PC-9 (cell line): ENCODE results near the gene GLRA1. TPM values are rescaled to one million over a fixed set of nuclear protein-coding genes. Genes with fewer than 3 reads are reported as not detected.

Experiments
- BruUV-seq: library from RNA; stranded (reverse); fragments of 400-500 nt; replicated peaks from 2 replicates; lab custom pipeline; 2021; lab: Mats Ljungman, UMichigan
- CTCF ChIA-PET: fragments of 300-600 bp; sonication (Branson Sonifier 250); formaldehyde crosslinking; loops from one replicate; lab custom pipeline; 2022; ENCODE audit warnings: antibody characterized with exemption; lab: Charles Lee
- POLR2A ChIA-PET: fragments of 300-600 bp; sonication (Branson Sonifier 250); formaldehyde crosslinking; loops from one replicate; lab custom pipeline; 2022; ENCODE audit warnings: antibody characterized with exemption; ENCODE audit not compliant: unreplicated experiment; lab: Charles Lee
- DNase-seq, 2 experiments: peaks; one replicate each; pipeline versions ENCODE4 v3.0.0 to v3.0.0-alpha.2; 2015 to 2022; ENCODE audit warnings: mixed read lengths in 1 of 2
- H2AFZ ChIP-seq: fragments of 200-600 bp; sonication (generic); 2 replicates; pipeline ENCODE4 v1.8.1; 2017; ENCODE audit warnings: antibody characterized with exemption
- H3F3A ChIP-seq: fragments of 200-600 bp; sonication (generic); 2 replicates; pipeline ENCODE4 v1.8.1; 2017; ENCODE audit warnings: antibody characterized with exemption, mild to moderate bottlenecking, low read depth; ENCODE audit not compliant: insufficient read depth
- H3K27ac ChIP-seq: fragments of 200-600 bp; sonication (generic); 2 replicates; pipeline ENCODE4 v1.6.1; 2016; ENCODE audit warnings: mixed run types
- H3K27me3 ChIP-seq: fragments of 200-600 bp; sonication (generic); 2 replicates; pipeline ENCODE4 v1.6.1; 2016; ENCODE audit warnings: low read depth, mixed run types; ENCODE audit not compliant: insufficient read depth
- H3K36me3 ChIP-seq: fragments of 200-600 bp; sonication (generic); 2 replicates; pipeline ENCODE4 v1.6.1; 2016; ENCODE audit warnings: low read depth, mixed run types
- H3K4me1 ChIP-seq: fragments of 200-600 bp; sonication (generic); replicated peaks from 2 replicates; pipeline ENCODE4 v1.6.1; 2016; ENCODE audit warnings: mixed run types; ENCODE audit not compliant: insufficient read depth
- H3K4me2 ChIP-seq: fragments of 200-600 bp; sonication (generic); 2 replicates; pipeline ENCODE4 v1.6.1; 2017; ENCODE audit warnings: mixed run types
- H3K4me3 ChIP-seq: fragments of 200-600 bp; sonication (generic); 2 replicates; pipeline ENCODE4 v1.6.1; 2016; ENCODE audit warnings: mixed run types
- H3K79me2 ChIP-seq: fragments of 200-600 bp; sonication (generic); 2 replicates; pipeline ENCODE4 v1.6.1; 2017; ENCODE audit warnings: low read depth, mixed run types
- H3K9me2 ChIP-seq: fragments of 200-600 bp; sonication (generic); 2 replicates; pipeline ENCODE4 v1.8.1; 2017; ENCODE audit warnings: mild to moderate bottlenecking; ENCODE audit not compliant: insufficient read depth
- H3K9me3 ChIP-seq: fragments of 200-600 bp; sonication (generic); 2 replicates; pipeline ENCODE4 v1.8.1; 2016; ENCODE audit warnings: low read depth; ENCODE audit not compliant: insufficient read depth
- H4K20me1 ChIP-seq: fragments of 200-600 bp; sonication (generic); 2 replicates; pipeline ENCODE4 v1.8.1; 2017; ENCODE audit not compliant: insufficient read depth
- CTCF ChIP-seq: fragments of 200-600 bp; sonication (generic); conservative IDR thresholded peaks from 2 replicates; pipeline ENCODE4 v1.6.1; 2017; ENCODE audit warnings: mixed run types, antibody characterized with exemption, mild to moderate bottlenecking, moderate library complexity
- EZH2 ChIP-seq: fragments of 200-600 bp; sonication (generic); IDR thresholded peaks from 2 replicates; pipeline ENCODE4 v1.8.0; 2017; ENCODE audit warnings: antibody characterized with exemption, low read depth
- intact Hi-C: fragments of 100-400 bp; cut with micrococcal nuclease; formaldehyde crosslinking; loops from one replicate; pipeline ENCODE4 v1.10.0; 2022; ENCODE audit not compliant: unreplicated experiment
- total RNA-seq: library from RNA; stranded (reverse); gene quantifications from 2 replicates; pipeline ENCODE4 v1.2.3, GENCODE V29; 2021

GLRA1 gene
- total RNA-seq, 1 experiment from 2014 or later = not detected

GRCh38 chr5:151921916-151922315, 2.7 kb downstream of the GLRA1 start:
- ChIA-PET CTCF (no interaction called here), POLR2A (no interaction called here)
- TF ChIP-seq CTCF (no peak), EZH2 (no peak)
- no peaks in the 10 kb centered on the region for H3K4me1 ChIP-seq
- H3K4me2 ChIP-seq = no peak overlapping the region
- H3K79me2 ChIP-seq = no peaks in the 10 kb centered on the region
- H3K9me2 ChIP-seq = no peaks in the 10 kb centered on the region
- H3K27me3 ChIP-seq = peaks cover 18% of the 10 kb centered on the region; the same call in 1 of the 2 replicates
- BruUV-seq = no TSS peak
- no peak for DNase-seq
- H3K36me3 ChIP-seq = no peaks in the 10 kb centered on the region
- intact Hi-C loops = no loop called here
- no peak overlapping the region for H3K4me3 ChIP-seq
- no peak overlapping the region for H2AFZ ChIP-seq
- H3K27ac ChIP-seq = no peak overlapping the region
- no peaks in the 10 kb centered on the region for H3F3A ChIP-seq
- no peaks in the 10 kb centered on the region for H4K20me1 ChIP-seq
- H3K9me3 ChIP-seq = no peaks in the 10 kb centered on the region

GRCh38 chr5:151917904-151918303, 6.7 kb downstream of the GLRA1 start:
- H3K79me2 ChIP-seq = no peaks in the 10 kb centered on the region
- no peaks in the 10 kb centered on the region for H4K20me1 ChIP-seq
- no peak overlapping the region for H3K4me2 ChIP-seq
- H3K9me2 ChIP-seq = no peaks in the 10 kb centered on the region
- TF ChIP-seq EZH2 = no peak
- TF ChIP-seq CTCF = no peak
- H3K4me1 ChIP-seq = no peaks in the 10 kb centered on the region
- H3K27ac ChIP-seq = no peak overlapping the region
- intact Hi-C loops = no loop called here
- CTCF ChIA-PET = no interaction called here
- DNase-seq = no peak
- POLR2A ChIA-PET = no interaction called here
- peaks cover 26% of the 10 kb centered on the region; the same call in 1 of the 2 replicates for H3K27me3 ChIP-seq
- no peaks in the 10 kb centered on the region for H3K9me3 ChIP-seq
- H2AFZ ChIP-seq = no peak overlapping the region
- no peak overlapping the region for H3K4me3 ChIP-seq
- no TSS peak for BruUV-seq
- H3F3A ChIP-seq = no peaks in the 10 kb centered on the region
- H3K36me3 ChIP-seq = no peaks in the 10 kb centered on the region

- no peak for TF ChIP-seq EZH2
- no peak for TF ChIP-seq CTCF
- no peak overlapping the region for H3K27ac ChIP-seq
- no peak overlapping the region for H3K4me3 ChIP-seq
- no peaks in the 10 kb centered on the region for H3K36me3 ChIP-seq
- no TSS peak for BruUV-seq
- H3K4me2 ChIP-seq = no peak overlapping the region
- peaks cover 18% of the 10 kb centered on the region; the same call in 1 of the 2 replicates for H3K27me3 ChIP-seq
- no peaks in the 10 kb centered on the region for H3K79me2 ChIP-seq
- ChIA-PET CTCF (interaction anchor here (0.6 kb wide), 1 partner anchor 770 kb away, joined by 5 read pairs; no protein-coding TSS in a partner anchor), POLR2A (no interaction called here)
- no peaks in the 10 kb centered on the region for H3K4me1 ChIP-seq
- no peaks in the 10 kb centered on the region for H3K9me3 ChIP-seq
- intact Hi-C loops = no loop called here
- DNase-seq = no peak
- H2AFZ ChIP-seq = no peak overlapping the region
- no peaks in the 10 kb centered on the region for H4K20me1 ChIP-seq
- no peaks in the 10 kb centered on the region for H3F3A ChIP-seq
- H3K9me2 ChIP-seq = no peaks in the 10 kb centered on the region
These were observed 11.2 kb downstream of the GLRA1 start for GRCh38 chr5:151913425-151913824.
